ENCODE results near the gene TENT4B.

TENT4B gene

GRCh38 chr16:50271148-50272041 lies 118.3 kb downstream of the TENT4B start:
- DNase-seq (ENCODE audit: low read depth), result no peak

DNA sequence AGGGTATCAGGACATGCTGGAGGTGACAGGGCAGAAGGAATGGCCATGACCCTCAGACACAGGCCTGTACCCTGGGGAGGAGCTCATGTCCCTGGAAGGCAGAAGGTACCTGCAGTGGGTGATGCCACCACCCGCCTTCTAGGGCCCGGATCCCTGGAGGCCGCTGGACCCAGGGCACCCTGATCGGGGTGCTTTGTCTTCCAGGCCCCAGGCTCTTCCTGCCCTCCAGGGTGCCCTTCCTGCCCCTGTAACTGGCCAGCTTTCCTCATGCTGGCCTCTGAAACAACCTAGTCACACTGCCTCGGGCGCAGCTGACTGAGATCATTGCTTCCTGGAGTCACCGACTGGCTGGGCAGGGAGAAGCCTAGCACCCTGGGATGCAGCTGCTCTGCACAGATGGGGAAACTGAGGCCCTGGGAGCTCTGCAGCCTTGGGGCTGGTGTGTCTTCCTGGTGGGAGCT lies 119.0 kb downstream of the TENT4B start:
- no peak for DNase-seq (ENCODE audit: low read depth)

GRCh38 chr16:50272687-50273381 lies 119.7 kb downstream of the TENT4B start:
- DNase-seq (ENCODE audit: low read depth), result no peak

DNA sequence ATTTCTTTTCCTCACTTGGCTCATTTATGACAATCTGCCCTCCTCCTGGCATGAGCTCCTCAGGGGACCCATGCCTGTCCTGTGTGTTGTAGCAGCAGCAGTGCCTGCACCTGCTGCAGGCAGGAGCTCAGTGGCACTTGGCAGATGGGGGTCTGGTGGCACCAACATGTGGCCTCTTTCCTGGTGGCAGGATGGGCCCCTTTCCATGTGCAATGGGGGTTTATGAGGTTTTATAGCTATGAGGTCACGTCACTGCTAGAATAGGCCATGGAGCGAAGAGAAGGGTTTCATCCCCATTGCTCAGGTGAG lies 120.2 kb downstream of the TENT4B start:
- no peak for DNase-seq (ENCODE audit: low read depth)

DNA sequence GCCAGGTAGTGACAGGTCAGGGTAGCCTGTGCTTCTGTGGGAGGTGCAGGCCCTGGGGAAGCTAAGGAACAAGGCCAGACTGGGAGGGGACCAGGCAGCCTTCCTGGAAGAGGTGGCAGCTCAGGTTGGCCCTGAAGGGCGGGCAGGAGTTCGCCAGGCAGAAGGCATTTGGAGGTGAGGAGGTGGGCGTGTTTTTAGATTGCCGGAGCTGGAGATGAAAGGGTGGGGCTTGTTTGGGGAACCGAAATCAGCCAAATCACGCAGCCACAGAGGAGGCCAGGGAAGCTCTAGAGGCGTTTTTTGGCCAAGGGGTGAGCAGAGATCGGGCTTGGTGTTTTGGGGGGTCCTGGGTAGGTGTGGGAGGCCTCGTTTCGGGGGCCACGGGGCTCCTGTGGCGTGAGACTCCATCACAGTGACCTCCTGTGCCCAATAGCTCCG lies 120.8 kb downstream of the TENT4B start:
- DNase-seq (ENCODE audit: low read depth), result no peak

GRCh38 chr16:50274326-50275097 lies 121.4 kb downstream of the TENT4B start:
- no peak for DNase-seq (ENCODE audit: low read depth)

DNA sequence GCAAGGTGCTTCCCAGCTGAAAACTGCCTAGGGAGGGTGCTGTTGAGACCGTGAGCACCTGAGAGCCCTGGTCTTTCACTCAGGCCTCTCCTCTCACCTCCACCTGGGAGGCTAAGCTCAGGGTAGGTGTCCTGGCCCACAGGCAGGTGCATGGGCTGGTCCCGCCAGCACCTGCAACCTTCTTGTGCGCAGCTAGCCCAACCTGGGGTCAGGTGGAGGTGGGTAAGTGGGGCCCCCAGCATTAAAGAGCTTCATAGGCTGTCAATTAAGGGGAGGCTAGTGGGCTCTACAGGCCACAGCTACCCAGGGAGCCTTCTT lies 122.0 kb downstream of the TENT4B start:
- no peak for DNase-seq (ENCODE audit: low read depth)

- no peak for DNase-seq (ENCODE audit: low read depth)
Observed at GRCh38 chr16:50275428-50276325, 122.6 kb downstream of the TENT4B start.

GRCh38 chr16:50276326-50276640 lies 123.2 kb downstream of the TENT4B start:
- no peak for DNase-seq (ENCODE audit: low read depth)

- DNase-seq (ENCODE audit: low read depth), result no peak
Observed at GRCh38 chr16:50276801-50277555, 123.9 kb downstream of the TENT4B start.

GRCh38 chr16:50278251-50278650 lies 125.1 kb downstream of the TENT4B start:
- DNase-seq (ENCODE audit: low read depth), result no peak

DNA sequence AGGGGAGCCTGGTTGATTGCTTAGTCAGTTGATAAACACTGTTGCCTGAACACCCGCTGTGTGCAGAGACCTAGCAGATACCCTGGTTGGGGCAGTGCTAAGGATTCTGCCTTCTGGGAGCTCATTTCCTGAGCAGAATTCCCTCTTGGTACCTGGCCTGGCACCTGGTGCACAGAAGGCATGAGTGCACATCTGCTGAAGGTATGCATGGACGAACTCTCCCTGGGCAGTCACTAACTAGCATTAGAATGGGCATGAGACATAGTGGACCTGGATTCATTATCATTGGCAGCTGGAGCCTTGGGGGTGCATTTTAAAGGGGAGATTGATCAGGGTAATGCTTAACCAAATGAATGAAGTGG lies 126.4 kb downstream of the TENT4B start:
- no peak for DNase-seq (ENCODE audit: low read depth)

GRCh38 chr16:50280932-50281331 lies 127.8 kb downstream of the TENT4B start:
- DNase-seq (ENCODE audit: low read depth), result no peak

Measured in stimulated activated CD8-positive, alpha-beta memory T cell treated with anti-CD3 and anti-CD28 coated beads, Interleukin-4, amount 100 ng/mL, for 24 hours (primary cell).